GM19240 (cell line): ENCODE results near the gene FGF10.

Experiments used
- DNase-seq: peaks from one replicate; pipeline ENCODE4 v3.0.0; 2011; ENCODE audit warnings: low spot score; ENCODE audit not compliant: insufficient read length

The FGF10 gene

DNA sequence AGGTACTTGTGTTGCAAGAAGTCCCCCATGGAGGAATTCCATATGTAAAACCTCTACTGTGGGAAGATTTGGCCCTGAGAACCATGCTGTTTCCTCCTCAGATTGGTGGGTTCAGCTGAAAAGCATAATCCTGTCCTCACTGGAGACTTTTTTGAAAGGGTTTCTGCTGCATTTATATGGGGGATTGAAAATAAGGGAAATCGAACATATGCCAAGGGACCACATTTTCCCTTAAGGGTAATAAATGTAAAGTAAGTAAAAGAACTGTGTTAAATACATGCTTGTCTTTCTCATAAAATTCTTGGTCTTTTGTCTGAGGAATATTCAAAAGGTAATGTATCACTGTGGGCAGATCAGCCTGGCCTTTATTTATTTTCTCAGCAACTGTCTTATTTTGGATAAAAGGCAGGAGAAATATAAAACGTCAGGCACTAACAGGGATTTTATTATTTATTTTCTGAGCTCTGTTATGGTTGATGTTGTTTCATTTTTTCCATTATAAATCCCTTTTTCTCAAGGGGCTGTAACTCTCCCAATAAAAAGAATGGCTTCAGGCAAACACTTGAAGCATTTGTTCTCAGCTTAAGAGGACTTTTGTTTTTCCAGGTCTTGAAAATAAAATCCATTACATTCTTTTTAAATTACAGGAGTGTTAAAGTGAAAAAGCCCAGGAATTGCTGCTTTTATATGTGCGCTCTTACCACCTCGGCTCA lies 131.4 kb downstream of the FGF10 start:
- no peak for DNase-seq

- DNase-seq = no peak
Observed at GRCh38 chr5:44257221-44257620, 132.0 kb downstream of the FGF10 start.
